ENCODE data around the gene AP4S1.
A peak's percentile ranks its signal among the peaks of the same experiment; 100 is the strongest.
"Not testable (repeated sequence)": the region's sequence is repeated elsewhere in the genome, so short reads cannot be mapped to it uniquely, and the experiment has no call there.

AP4S1 gene

DNA sequence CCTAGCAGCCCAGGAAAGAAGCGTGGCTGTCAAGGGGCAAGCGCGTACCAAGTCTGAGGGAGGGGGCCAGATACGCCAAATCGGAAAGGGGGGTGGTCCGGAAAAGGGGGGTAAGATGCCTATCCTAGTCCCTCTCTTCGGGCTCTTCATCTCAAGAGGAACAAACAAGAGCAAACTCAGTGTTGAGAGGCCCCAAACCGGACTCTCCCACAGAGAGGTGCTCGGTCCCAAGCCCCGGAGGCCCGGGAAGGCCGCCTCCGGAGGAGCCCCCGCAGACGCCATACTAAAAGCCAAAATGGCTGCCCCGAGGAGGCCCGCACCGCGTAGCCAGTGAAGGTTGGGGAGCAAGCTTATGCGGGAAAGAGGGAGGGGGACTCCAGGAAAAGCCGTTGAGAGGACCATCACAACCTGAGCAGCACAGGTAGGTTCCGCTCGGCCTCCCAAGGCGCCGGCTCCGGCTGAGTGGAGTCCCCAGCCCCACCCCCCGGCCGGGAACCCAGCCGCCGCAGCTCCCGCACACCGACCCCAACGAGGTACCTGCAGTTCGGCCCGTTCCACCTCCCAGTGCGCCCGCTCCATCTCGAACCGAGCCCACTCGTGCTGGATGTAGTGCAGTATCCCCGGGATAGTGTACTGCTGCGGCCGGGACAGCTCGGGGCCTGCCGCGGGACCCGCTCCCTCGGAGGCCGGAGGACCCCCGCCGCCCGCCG lies at the start of gene AP4S1:
AP4S1 (plus strand) TSS at position 283 of the 710 bp plus-strand sequence. CDS start 40,548 bp downstream, outside the sequence.
- no peak for DNase-seq

DNA sequence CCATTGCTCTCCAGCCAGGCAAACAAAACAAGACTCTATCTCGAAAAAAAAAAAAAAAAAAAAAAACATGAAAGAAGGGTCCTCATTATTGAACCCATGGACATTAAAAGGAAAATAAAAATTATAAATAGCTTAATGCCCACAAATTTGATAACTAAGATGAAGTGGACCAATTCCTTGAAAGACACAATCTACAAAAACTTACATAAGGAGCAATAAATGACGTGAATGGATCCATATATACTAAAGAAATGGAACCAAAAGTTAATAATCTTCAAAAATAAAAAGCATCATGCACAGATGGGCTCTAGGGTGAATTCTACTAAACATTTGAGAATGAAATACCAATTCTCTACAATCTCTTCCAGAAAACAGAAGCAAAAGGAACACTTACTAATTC lies 47.7 kb upstream of the AP4S1 start:
- no peak for DNase-seq

DNA sequence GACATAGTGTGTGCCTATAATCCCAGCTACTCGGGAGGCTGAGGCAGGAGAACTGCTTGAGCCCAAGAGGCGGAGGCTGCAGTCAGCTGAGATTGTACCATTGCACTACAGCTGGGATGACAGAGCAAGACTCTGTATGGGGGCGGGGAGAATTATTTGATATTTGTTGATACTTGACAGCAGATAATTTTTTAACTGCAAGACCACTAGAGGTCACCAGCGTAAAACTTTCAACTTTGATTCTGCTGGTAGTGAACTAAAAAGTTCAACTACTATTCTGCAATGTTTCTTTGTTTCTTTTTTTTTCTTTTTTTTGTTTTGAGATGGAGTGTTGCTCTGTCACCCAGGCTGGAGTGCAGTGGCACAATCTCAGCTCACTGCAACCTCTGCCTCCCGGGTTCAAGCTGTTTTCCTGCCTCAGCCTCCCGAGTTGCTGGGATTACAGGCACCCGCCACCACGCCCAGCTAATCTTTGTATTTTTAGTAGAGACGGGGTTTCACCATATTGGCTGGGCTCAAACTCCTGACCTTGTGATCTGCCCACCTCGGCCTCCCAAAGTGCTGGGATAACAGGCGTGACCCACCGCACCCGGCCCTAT lies 45.2 kb upstream of the AP4S1 start:
- DNase-seq = peak; percentile 57

GRCh38 chr14:30980980-30981379 lies 44.5 kb upstream of the AP4S1 start:
- DNase-seq = no peak

- no peak for DNase-seq
Measured at GRCh38 chr14:30982533-30982932, 42.9 kb upstream of the AP4S1 start.

DNA sequence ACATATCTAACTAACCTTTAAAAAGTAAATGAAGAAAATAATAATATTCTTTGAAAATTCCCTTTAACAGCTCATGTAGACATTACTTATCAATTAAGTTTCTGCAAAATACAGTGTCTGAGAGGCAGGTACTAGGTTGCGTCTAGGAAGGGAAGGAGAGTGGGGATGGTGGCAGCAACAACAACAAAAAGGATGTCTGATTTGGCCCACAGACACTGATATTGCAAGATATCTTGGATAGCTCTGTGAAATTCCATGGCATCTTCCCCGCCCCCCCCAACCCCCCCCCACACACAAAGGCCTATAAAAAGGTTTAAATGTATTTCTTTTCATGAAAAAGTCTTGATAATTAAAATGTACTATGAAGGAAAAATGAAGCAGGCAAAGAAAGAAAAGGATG lies 41.6 kb upstream of the AP4S1 start:
- DNase-seq = no peak

DNA sequence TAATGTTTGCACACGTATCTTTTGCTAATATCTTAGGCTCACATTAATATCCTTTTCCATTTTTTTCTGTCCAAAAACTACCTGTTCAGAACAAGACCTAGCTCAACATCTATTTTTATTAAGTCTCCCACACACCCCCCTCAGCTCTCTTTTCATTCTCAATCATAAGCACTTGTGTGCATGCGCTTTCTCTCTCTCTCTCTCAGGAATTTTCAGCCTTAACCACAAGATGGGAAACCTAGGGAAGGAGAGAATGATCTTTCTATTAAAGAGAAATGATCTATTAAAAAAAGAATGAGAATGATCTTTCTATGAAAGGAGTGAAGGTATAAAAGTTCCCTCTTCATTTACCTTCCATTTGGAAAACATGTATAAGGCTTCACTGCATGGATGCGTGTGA lies 39.7 kb upstream of the AP4S1 start:
- DNase-seq = no peak

DNA sequence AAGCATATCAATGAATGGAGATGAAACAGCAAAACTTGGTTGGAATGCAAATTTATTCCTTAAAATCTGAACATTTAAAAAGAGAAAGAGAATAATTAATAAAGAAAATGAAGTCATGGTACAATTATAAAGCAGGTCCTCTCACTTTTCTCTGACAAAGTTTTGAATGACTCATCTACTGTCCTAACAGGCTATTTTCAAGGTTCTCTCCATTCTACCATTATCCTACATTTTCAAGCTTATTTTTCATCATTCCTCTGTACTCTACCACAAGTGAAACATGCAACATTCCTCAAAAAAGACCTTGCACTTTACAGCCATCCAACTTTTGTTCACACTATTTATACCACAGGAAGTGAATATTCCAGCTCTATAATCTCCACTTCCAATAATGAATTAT lies 36.9 kb upstream of the AP4S1 start:
- no peak for DNase-seq

DNA sequence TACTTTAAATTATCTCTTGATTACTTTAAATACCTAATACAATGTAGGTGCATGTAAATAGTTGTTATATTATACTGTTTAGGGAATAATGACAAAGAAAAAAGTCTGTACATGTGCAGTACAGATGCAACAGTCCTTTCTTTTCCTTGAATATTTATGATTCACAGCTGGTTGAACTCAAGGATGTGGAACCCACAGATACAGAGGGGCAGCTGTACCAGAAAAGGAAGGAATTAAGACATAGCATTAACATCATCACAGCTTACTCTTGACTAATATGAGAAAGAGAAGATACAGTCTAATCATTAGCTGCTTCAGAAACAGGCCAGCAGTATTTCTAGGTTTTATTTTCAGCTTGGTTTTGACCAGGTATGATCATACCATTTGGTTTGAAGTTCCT lies 34.7 kb upstream of the AP4S1 start:
- no peak for DNase-seq

GRCh38 chr14:30991408-30991807 lies 34.0 kb upstream of the AP4S1 start:
- no peak for DNase-seq

- no peak for DNase-seq
Measured at GRCh38 chr14:30993071-30993470, 32.4 kb upstream of the AP4S1 start.

GRCh38 chr14:30994681-30995620 lies 30.5 kb upstream of the AP4S1 start:
- no peak for DNase-seq

DNA sequence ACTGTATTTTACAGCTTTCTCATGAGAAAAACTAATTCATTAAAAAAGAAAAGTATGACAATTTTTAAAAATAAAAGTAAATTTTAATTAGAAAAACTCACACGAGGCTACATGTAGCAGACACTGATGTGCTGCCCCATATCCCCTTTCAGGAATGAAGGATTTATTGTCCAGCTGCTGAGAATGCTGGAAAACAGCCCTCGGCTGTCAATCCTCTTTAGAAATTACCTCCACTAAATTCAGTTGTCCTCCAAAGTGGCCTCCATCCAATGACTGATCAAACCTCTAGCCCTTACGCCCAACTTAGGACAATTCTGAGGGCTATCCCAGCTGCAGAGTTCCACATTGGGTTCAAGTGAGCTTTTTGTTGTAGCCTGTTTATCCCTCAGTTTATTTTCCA lies 29.8 kb upstream of the AP4S1 start:
- DNase-seq = no peak

- DNase-seq = no peak
Measured at GRCh38 chr14:30996892-30997659, 28.4 kb upstream of the AP4S1 start.

DNA sequence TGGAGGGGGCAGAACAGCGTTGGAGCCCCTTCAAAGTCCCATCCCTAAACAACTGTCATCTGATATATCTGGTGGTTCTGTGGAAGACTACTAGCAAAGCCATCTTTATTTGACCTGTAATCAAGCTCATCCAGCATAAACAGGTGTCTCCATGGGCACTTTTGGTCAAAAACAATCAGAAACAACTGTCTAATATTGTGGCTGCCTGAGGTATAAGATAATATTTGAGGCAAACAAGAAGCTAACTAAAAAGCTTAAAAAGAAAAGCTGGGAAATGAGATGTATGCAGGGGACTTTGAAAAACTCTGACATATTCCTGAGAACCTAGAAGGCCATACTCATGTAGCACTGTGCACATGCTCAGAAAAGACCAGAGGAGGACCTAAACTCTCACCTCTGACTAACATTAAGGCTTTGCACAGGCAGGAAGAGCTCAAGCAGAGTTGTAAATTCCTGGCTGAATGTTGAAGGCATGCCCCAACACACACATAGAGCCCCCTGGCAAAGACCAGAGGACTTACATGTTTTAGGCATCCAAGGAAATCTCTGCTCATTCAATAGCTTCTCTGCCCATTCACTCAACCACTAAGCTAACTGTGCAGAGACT lies 27.2 kb upstream of the AP4S1 start:
- DNase-seq = no peak

- DNase-seq = no peak
Measured at GRCh38 chr14:30999038-30999773, 26.2 kb upstream of the AP4S1 start.

- no peak for DNase-seq
Measured at GRCh38 chr14:31000629-31001338, 24.7 kb upstream of the AP4S1 start.

GRCh38 chr14:31001339-31001658 lies 24.1 kb upstream of the AP4S1 start:
- no peak for DNase-seq

DNA sequence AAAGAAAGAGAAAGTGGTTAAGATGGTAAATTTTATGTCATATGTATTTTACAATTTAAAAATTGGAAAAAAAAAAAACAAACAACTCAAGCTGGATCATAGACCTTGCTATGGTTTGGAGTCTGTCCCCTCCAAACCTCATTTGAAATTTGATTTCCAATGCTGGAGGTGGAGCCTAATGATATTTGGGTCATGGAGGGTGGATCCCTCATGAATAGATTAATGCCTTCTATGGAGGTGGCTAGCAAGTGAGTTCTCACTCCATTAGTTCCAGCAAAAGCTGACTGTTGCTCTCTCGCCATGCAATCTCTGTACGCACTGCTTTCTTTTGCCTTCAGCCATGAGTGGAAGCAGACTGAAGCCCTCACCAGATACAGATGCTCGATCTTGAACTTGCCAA lies 22.2 kb upstream of the AP4S1 start:
- DNase-seq = no peak

DNA sequence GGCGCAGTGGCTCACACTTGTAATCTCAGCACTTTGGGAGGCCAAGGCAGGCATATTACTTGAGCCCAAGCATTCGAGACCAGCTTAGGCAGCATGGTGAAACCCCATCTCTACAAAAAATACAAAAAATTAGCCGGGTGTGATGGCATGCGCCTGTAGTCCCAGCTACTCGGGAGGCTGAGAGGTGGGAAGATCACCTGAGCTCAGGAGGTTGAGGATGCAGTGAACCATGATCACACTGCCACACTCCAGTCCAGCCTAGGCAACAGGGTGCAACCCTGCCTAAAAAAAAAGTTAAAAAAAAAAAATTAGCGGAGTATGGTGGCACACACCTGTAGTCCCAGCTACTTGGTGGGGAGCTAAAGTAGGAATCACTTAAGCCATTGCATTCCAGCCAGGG lies 21.4 kb upstream of the AP4S1 start:
- DNase-seq = not testable (repeated sequence)

GRCh38 chr14:31006703-31007102 lies 18.7 kb upstream of the AP4S1 start:
- DNase-seq = no peak
